HL-60 (cell line): Measurements from ENCODE around the gene DPCD.

Experiments
- POLR2AphosphoS5 ChIP-seq: IDR thresholded peaks from 2 replicates; pipeline ENCODE4 v1.6.1; 2012; ENCODE audit warnings: low read depth
- SPI1 ChIP-seq: IDR thresholded peaks from 2 replicates; pipeline ENCODE4 v1.6.1; 2012; ENCODE audit warnings: low read depth, mild to moderate bottlenecking, borderline replicate concordance
- TF ChIP-seq, protein P1 (sequence below): IDR thresholded peaks from one replicate; pipeline ENCODE4 v1.5.1; 2011; ENCODE audit warnings: low read length, control low read depth, inconsistent platforms; ENCODE audit not compliant: insufficient read depth
- TF ChIP-seq, protein P2 (sequence below): IDR thresholded peaks from 2 replicates; pipeline ENCODE4 v1.6.1; 2012; ENCODE audit warnings: low read depth; ENCODE audit not compliant: insufficient replicate concordance

DNA sequence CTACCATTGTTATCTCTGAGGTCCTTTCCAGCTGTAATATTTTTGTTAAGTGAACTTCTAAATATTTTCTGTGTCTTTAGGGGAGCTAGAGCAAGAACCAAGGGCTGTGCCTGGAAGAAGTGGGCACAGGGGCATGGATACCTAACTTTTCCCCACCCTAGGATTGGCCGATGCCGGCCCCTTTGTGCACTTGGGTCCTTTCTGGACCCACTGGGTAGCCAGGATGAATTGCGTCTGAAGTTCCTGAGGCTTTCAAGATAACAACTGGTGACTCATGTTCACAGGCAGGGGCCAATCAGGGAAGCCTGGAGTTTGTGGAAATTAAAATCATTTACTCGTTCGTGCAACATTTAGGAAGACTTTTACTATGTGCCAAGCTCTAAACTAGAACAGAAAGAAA is 758 bp downstream of the DPCD start:
- TF ChIP-seq, protein P1, sequence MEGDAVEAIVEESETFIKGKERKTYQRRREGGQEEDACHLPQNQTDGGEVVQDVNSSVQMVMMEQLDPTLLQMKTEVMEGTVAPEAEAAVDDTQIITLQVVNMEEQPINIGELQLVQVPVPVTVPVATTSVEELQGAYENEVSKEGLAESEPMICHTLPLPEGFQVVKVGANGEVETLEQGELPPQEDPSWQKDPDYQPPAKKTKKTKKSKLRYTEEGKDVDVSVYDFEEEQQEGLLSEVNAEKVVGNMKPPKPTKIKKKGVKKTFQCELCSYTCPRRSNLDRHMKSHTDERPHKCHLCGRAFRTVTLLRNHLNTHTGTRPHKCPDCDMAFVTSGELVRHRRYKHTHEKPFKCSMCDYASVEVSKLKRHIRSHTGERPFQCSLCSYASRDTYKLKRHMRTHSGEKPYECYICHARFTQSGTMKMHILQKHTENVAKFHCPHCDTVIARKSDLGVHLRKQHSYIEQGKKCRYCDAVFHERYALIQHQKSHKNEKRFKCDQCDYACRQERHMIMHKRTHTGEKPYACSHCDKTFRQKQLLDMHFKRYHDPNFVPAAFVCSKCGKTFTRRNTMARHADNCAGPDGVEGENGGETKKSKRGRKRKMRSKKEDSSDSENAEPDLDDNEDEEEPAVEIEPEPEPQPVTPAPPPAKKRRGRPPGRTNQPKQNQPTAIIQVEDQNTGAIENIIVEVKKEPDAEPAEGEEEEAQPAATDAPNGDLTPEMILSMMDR, result no peak
- no peak for TF ChIP-seq POLR2AphosphoS5
- no peak for TF ChIP-seq SPI1
- TF ChIP-seq, protein P2, sequence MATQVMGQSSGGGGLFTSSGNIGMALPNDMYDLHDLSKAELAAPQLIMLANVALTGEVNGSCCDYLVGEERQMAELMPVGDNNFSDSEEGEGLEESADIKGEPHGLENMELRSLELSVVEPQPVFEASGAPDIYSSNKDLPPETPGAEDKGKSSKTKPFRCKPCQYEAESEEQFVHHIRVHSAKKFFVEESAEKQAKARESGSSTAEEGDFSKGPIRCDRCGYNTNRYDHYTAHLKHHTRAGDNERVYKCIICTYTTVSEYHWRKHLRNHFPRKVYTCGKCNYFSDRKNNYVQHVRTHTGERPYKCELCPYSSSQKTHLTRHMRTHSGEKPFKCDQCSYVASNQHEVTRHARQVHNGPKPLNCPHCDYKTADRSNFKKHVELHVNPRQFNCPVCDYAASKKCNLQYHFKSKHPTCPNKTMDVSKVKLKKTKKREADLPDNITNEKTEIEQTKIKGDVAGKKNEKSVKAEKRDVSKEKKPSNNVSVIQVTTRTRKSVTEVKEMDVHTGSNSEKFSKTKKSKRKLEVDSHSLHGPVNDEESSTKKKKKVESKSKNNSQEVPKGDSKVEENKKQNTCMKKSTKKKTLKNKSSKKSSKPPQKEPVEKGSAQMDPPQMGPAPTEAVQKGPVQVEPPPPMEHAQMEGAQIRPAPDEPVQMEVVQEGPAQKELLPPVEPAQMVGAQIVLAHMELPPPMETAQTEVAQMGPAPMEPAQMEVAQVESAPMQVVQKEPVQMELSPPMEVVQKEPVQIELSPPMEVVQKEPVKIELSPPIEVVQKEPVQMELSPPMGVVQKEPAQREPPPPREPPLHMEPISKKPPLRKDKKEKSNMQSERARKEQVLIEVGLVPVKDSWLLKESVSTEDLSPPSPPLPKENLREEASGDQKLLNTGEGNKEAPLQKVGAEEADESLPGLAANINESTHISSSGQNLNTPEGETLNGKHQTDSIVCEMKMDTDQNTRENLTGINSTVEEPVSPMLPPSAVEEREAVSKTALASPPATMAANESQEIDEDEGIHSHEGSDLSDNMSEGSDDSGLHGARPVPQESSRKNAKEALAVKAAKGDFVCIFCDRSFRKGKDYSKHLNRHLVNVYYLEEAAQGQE, result no peak
